IPS DF 6.9 (cell line): ENCODE results near the gene HS6ST2.

Experiments
- DNase-seq: peaks from one replicate; pipeline ENCODE4 v3.0.0-alpha.2; 2013; ENCODE audit warnings: low read depth, low spot score
- H3K27ac ChIP-seq: one replicate; pipeline ENCODE4 v1.5.1; 2013; ENCODE audit warnings: low read length, control low read depth
- H3K27me3 ChIP-seq: 2 replicates; pipeline ENCODE4 v1.6.1; 2013; ENCODE audit warnings: mild to moderate bottlenecking, low read length; ENCODE audit not compliant: control insufficient read depth, insufficient read depth
- H3K36me3 ChIP-seq: 2 replicates; pipeline ENCODE4 v1.6.1; 2013; ENCODE audit warnings: low read length; ENCODE audit not compliant: control insufficient read depth, insufficient read depth
- H3K4me1 ChIP-seq: 2 replicates; pipeline ENCODE4 v1.6.1; 2013; ENCODE audit warnings: low read length; ENCODE audit not compliant: control insufficient read depth, insufficient read depth
- H3K4me3 ChIP-seq: 2 replicates; pipeline ENCODE4 v1.5.1; 2013; ENCODE audit warnings: mild to moderate bottlenecking, low read length
- H3K9me3 ChIP-seq: 2 replicates; pipeline ENCODE4 v1.6.1; 2013; ENCODE audit warnings: low read length, inconsistent platforms; ENCODE audit not compliant: control insufficient read depth, insufficient read depth
- WGBS: extraction: QIAGEN DNeasy Blood & Tissue Kit; methylation state at CpG from one replicate; pipeline ENCODE4 v1.1.7; 2013; ENCODE audit warnings: mixed read lengths, missing lambda C conversion rate; ENCODE audit not compliant: insufficient read length, insufficient coverage; 5-methylcytosine and 5-hydroxymethylcytosine counted together

HS6ST2 gene

GRCh38 chrX:132730266-132730665, 228.2 kb downstream of the HS6ST2 start:
- no CpG with 5 or more reads among the region's 10 CpGs for WGBS
- no peak overlapping the region for H3K27ac ChIP-seq
- no peaks in the 10 kb centered on the region for H3K27me3 ChIP-seq
- H3K4me1 ChIP-seq: no peaks in the 10 kb centered on the region
- no peaks in the 10 kb centered on the region for H3K36me3 ChIP-seq
- H3K4me3 ChIP-seq: no peak overlapping the region
- no peak for DNase-seq
- no peaks in the 10 kb centered on the region for H3K9me3 ChIP-seq

DNA sequence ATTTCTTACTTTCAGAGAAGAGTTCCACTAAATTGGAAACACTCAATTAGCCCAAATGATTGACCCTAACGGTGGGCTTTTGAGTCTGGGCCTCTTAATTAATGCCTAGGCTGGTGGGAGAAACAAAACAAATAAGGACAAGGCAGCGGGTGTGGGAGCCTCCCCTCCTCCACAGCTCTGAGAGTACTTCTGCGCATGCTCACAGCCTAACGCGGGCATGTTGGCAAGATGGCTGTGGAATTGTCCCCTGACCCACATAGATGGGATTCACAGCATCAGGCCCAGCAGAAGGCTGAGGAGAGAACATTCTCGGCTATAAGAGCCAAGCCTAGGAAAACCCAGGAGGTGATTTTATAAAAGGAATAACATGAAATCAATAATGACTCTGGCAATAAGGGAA, 230.1 kb downstream of the HS6ST2 start:
- H3K36me3 ChIP-seq: no peaks in the 10 kb centered on the region
- H3K4me1 ChIP-seq: no peaks in the 10 kb centered on the region
- no peak overlapping the region for H3K27ac ChIP-seq
- no peak overlapping the region for H3K4me3 ChIP-seq
- no peaks in the 10 kb centered on the region for H3K9me3 ChIP-seq
- no peak for DNase-seq
- WGBS: no CpG with 5 or more reads among the region's 6 CpGs
- no peaks in the 10 kb centered on the region for H3K27me3 ChIP-seq

DNA sequence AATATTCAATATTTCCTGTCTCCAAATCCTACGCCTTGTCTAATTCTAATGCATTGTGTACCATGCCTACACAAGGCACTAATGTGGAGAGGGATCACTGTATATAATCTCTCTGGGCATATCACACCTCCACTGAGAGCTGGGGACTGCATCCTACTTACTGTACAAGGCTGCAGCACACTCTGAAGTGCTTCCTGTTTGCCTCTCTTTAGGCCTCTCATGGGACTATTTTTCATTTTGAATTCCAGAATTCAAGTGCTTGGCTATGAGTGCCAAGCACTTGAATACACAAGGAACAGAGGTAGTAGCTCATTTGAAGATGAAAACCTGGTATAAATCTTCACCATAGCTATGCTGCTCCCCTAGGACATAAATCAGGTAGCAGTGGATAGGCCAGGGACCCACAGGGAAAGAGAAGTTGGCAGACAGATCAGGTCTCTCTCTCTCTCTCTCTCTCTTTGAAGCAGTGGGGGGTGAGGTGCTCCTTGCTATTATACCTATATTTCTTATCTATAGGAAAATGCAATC, 239.9 kb downstream of the HS6ST2 start:
- Histone ChIP-seq H3K27ac (no peak overlapping the region), H3K27me3 (no peaks in the 10 kb centered on the region), H3K4me1 (no peaks in the 10 kb centered on the region), H3K9me3 (no peaks in the 10 kb centered on the region), H3K36me3 (no peaks in the 10 kb centered on the region), H3K4me3 (no peak overlapping the region)
- no peak for DNase-seq
- WGBS: no CpG with 5 or more reads among the region's 1 CpG

DNA sequence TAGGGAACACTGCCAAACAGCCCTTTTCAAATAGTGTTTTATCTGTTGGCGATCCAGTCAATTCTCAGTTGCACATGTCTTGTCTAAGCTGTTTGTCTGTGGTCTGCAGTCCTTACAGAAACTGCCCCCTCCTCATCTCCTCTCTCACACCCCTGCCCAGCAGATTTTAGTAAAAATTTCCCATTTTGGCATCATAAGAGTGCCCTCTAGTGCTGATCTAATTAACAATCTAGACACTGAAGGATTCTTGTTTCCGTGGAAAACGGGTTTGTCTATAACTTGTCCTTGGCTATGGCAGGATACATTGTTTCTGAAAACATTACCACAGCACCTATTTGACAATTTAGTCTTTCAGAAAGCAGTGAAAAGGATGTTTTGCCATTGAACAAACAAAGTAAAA, 242.4 kb downstream of the HS6ST2 start:
- WGBS: no CpG with 5 or more reads among the region's 3 CpGs
- no peak for DNase-seq
- Histone ChIP-seq H3K27ac (no peak overlapping the region), H3K27me3 (no peaks in the 10 kb centered on the region), H3K4me3 (no peak overlapping the region), H3K9me3 (no peaks in the 10 kb centered on the region), H3K4me1 (no peaks in the 10 kb centered on the region), H3K36me3 (no peaks in the 10 kb centered on the region)

GRCh38 chrX:132714913-132715312, 243.5 kb downstream of the HS6ST2 start:
- no peaks in the 10 kb centered on the region for H3K4me1 ChIP-seq
- no peak overlapping the region for H3K4me3 ChIP-seq
- H3K36me3 ChIP-seq: no peaks in the 10 kb centered on the region
- no CpG with 5 or more reads among the region's 5 CpGs for WGBS
- no peaks in the 10 kb centered on the region for H3K27me3 ChIP-seq
- DNase-seq: no peak
- no peak overlapping the region for H3K27ac ChIP-seq
- no peaks in the 10 kb centered on the region for H3K9me3 ChIP-seq

- DNase-seq: no peak
- Histone ChIP-seq H3K9me3 (no peaks in the 10 kb centered on the region), H3K4me1 (no peaks in the 10 kb centered on the region), H3K27me3 (no peaks in the 10 kb centered on the region), H3K27ac (no peak overlapping the region), H3K36me3 (no peaks in the 10 kb centered on the region), H3K4me3 (no peak overlapping the region)
These were observed 246.1 kb downstream of the HS6ST2 start for GRCh38 chrX:132712350-132712749.

DNA sequence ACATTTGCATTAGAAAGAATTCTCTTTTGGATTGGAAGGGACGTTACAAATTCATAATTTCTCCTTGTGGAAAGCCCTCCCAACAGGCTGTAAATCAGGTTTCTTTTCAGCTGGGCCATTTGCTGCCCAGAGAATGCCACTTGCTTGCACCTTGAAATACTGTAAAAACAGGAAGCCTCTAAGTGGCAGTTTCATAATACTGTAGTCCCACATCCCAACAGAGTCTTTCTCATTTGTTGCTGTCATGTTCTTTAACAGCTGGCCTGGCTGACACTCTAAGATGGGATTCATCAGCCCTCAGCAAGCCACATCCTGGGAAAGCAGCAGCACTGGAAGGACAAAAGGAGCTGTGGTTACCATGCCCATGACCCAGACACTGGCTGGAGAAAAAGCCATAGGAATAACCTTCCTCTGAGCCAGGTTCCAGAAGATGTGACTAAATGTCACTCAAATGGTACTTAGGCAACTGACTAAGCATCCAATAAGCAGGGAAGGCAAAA, 247.7 kb downstream of the HS6ST2 start:
- Histone ChIP-seq H3K36me3 (no peaks in the 10 kb centered on the region), H3K27me3 (no peaks in the 10 kb centered on the region), H3K9me3 (no peaks in the 10 kb centered on the region), H3K4me1 (no peaks in the 10 kb centered on the region), H3K27ac (no peak overlapping the region), H3K4me3 (no peak overlapping the region)
- no peak for DNase-seq
- no CpG with 5 or more reads among the region's 1 CpG for WGBS

DNA sequence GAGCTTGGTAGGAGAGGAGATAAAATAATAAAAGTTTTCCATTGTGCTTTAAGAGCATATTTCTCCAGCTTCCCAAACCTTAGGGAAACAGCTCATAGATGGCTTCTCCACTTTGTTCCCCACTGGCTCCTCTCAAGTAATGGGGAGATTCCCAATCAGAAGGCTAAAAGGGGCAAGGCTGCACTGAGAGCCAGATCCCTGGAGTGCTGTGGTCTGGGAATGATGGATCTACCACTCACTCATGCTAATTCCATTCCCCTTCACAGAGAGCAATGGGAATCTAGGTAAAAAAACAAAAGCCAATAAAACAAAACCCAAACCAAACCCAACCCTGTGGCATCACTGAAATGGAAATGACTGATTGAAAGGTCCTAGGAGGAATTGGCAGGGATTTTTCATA, 249.9 kb downstream of the HS6ST2 start:
- no peak for DNase-seq
- H3K9me3 ChIP-seq: no peaks in the 10 kb centered on the region
- no peaks in the 10 kb centered on the region for H3K27me3 ChIP-seq
- H3K4me3 ChIP-seq: no peak overlapping the region
- H3K36me3 ChIP-seq: no peaks in the 10 kb centered on the region
- no peak overlapping the region for H3K27ac ChIP-seq
- no peaks in the 10 kb centered on the region for H3K4me1 ChIP-seq

DNA sequence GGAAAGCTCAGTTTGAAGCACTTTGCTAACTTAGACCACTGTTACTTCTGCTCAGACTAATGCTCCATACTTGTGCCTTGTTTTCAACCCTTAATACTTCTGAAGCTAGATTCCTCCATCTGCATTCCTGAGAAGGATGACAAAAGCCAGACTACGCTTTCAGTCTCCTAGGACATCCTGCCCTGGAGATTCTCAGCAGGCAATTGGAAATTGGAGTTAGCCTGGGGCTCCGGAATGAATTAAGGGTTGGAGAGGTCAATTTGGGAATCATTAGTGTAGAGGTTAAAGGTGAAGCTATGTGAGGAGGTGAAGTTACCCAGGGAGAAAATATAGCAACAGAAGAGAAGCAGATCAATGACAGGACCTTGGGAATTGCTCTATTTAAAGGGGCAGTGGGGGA, 253.7 kb downstream of the HS6ST2 start:
- Histone ChIP-seq H3K27ac (no peak overlapping the region), H3K27me3 (no peaks in the 10 kb centered on the region), H3K9me3 (no peaks in the 10 kb centered on the region), H3K4me1 (no peaks in the 10 kb centered on the region), H3K36me3 (no peaks in the 10 kb centered on the region), H3K4me3 (no peak overlapping the region)
- WGBS: no CpG with 5 or more reads among the region's 2 CpGs
- DNase-seq: no peak

GRCh38 chrX:132694382-132694781, 264.0 kb downstream of the HS6ST2 start:
- DNase-seq: no peak
- WGBS: no CpG with 5 or more reads among the region's 3 CpGs
- no peaks in the 10 kb centered on the region for H3K27me3 ChIP-seq
- no peaks in the 10 kb centered on the region for H3K36me3 ChIP-seq
- no peaks in the 10 kb centered on the region for H3K9me3 ChIP-seq
- no peak overlapping the region for H3K27ac ChIP-seq
- no peaks in the 10 kb centered on the region for H3K4me1 ChIP-seq
- no peak overlapping the region for H3K4me3 ChIP-seq

DNA sequence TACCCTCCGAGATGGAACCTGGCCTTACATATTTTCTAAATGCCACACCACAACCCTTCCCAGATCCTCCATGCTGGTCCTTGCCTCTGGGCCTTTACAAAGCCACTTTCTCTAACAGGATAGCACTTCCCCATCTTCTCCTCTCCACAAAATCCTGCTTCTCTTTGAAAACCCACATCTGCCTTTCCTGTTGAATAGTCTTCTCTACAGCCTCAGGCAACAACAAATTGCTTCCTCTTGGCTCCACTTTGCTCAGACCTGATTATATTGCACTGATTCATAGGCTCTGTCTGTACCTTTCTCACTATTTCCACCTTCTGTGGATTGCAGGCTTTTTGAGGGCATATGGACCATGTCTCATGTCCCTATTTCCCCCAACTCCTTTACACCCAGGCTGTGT, 265.9 kb downstream of the HS6ST2 start:
- no peaks in the 10 kb centered on the region for H3K36me3 ChIP-seq
- no peak for DNase-seq
- no peak overlapping the region for H3K27ac ChIP-seq
- H3K27me3 ChIP-seq: no peaks in the 10 kb centered on the region
- no peaks in the 10 kb centered on the region for H3K9me3 ChIP-seq
- WGBS: no CpG with 5 or more reads among the region's 1 CpG
- no peaks in the 10 kb centered on the region for H3K4me1 ChIP-seq
- H3K4me3 ChIP-seq: no peak overlapping the region
